AG04450 (cell line): ENCODE data around the gene ABCA7. TPM values are rescaled to one million over a fixed set of nuclear protein-coding genes. Genes with fewer than 3 reads are reported as not detected.

ENCODE experiments used
- CTCF ChIA-PET: fragments of 300-600, 350-600 bp; formaldehyde crosslinking; extraction: SDS; loops from one replicate; lab custom pipeline; 2022; ENCODE audit warnings: antibody characterized with exemption, inconsistent platforms; lab: Charles Lee
- POLR2A ChIA-PET: fragments of 350-600 bp; formaldehyde crosslinking; extraction: SDS; loops from one replicate; lab custom pipeline; 2021; ENCODE audit warnings: antibody characterized with exemption, inconsistent platforms; lab: Yijun Ruan, JAX
- DNase-seq: peaks from one replicate; pipeline ENCODE4 v3.0.0-alpha.2; 2011; ENCODE audit warnings: low read depth, low spot score
- H3K27ac ChIP-seq: one replicate; pipeline ENCODE4 v1.5.1; 2012; ENCODE audit warnings: low read depth, low read length, control low read depth
- H3K27me3 ChIP-seq: one replicate; pipeline ENCODE4 v1.6.0; 2012; ENCODE audit warnings: low read length; ENCODE audit not compliant: control insufficient read depth, insufficient read depth
- H3K4me3 ChIP-seq: 2 replicates; pipeline ENCODE4 v1.5.1; 2011; ENCODE audit warnings: mild to moderate bottlenecking, low read depth, low read length, control low read depth
- H3K9me3 ChIP-seq: 2 replicates; pipeline ENCODE4 v1.5.1; 2012; ENCODE audit warnings: low read length; ENCODE audit not compliant: control insufficient read depth, insufficient read depth
- CTCF ChIP-seq: IDR thresholded peaks from 2 replicates; pipeline ENCODE4 v1.5.1; 2011; ENCODE audit warnings: low read depth, low read length, control low read depth, inconsistent platforms
- polyA plus RNA-seq: library from polyadenylated mRNA; depleted of rRNA; stranded (reverse); fragments of >200 nt; gene quantifications from 2 replicates; pipeline ENCODE4 v1.2.3, GENCODE V29; 2011

The ABCA7 gene
- polyA plus RNA-seq, 1 experiment: 1.6 TPM

DNA sequence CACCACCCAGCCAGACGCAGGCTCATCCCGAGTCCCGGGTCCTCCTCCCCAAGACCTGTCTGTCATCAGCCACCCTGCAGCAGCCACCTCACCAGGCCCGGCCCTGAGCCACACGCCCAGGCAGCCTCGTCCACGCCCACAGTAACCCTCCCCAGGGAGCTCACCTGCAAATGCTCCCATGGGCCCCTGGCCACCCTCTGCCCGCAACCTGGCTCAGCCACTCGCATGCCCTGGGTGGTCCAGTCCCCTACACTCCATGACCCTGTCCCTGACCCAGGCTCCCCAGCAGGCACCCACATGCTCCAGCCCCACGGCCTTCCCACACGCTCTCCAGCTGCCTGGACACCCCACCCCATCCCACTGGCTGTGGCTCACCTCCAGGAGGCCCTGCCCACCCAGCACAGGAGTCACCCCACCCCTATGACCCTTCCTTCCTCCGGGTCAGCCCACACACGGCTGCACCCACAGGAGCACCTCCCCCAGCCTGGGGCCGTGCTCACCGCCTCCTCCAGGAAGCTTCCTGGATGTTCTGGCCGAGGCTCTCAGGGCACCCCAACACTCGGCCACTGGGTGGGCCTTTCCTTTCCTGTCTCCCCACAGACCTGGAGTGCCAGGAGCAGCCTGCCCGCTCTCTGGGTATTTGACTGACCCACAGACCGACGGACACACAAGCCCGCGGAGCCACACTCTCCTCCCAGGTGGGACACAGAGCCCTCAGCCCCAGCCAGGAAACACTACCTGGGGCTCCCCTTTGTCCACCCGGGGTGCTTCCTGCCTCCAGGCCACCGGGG is 22.6 kb upstream of the ABCA7 start:
- no peaks in the 10 kb centered on the region; the same call in 1 of the 2 replicates for H3K9me3 ChIP-seq
- no peaks in the 10 kb centered on the region for H3K27me3 ChIP-seq
- no peak for DNase-seq
- TF ChIP-seq CTCF: no peak
- POLR2A ChIA-PET: interaction anchor here (0.5 to 1.8 kb wide), 5 partner anchors 8 to 22 kb away, joined by 3 to 8 read pairs (median 5); partner anchors contain the start of gene CNN2
- peak overlapping the region; percentile 17 for H3K4me3 ChIP-seq
- CTCF ChIA-PET: interaction anchor here (0.5 to 0.7 kb wide), 2 partner anchors 95 to 228 kb away, joined by 3 to 4 read pairs; no protein-coding TSS in a partner anchor
- H3K27ac ChIP-seq: no peak overlapping the region

- DNase-seq: no peak
- no peak overlapping the region for H3K27ac ChIP-seq
- H3K27me3 ChIP-seq: no peaks in the 10 kb centered on the region
- TF ChIP-seq CTCF: no peak
- ChIA-PET CTCF (interaction anchor here (0.5 to 0.6 kb wide), 2 partner anchors 47 to 95 kb away, joined by 3 to 5 read pairs; no protein-coding TSS in a partner anchor), POLR2A (no interaction called here)
- peak overlapping the region; percentile 2; the same call in 1 of the 2 replicates for H3K4me3 ChIP-seq
- no peaks in the 10 kb centered on the region; the same call in 1 of the 2 replicates for H3K9me3 ChIP-seq
These were observed 22.0 kb upstream of the ABCA7 start for GRCh38 chr19:1017906-1018305.

DNA sequence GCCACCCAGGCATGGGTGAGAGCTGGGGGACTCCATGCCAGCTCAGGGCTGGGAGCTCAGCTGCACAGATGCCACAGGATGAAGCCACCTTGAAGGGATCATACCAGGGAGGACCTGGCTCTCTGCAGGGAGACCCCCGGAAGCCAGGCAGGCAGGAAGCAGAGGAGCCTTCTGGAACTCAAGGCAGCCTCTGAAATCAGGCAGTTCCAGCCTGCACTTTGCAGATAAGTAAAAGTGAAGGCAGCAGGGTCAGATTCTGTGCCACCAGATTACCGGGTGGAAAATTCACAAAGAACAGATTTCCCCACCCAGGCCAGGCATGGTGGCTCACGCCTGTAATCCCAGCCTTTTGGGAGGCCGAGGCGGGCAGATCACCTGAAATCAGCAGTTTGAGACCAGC is 21.5 kb upstream of the ABCA7 start:
- TF ChIP-seq CTCF: no peak
- no peaks in the 10 kb centered on the region for H3K27me3 ChIP-seq
- H3K9me3 ChIP-seq: no peaks in the 10 kb centered on the region; the same call in 1 of the 2 replicates
- H3K4me3 ChIP-seq: peak overlapping the region; percentile 2; the same call in 1 of the 2 replicates
- CTCF ChIA-PET: interaction anchor here (0.5 to 0.6 kb wide), 2 partner anchors 48 to 96 kb away, joined by 3 to 5 read pairs; no protein-coding TSS in a partner anchor
- DNase-seq: no peak
- POLR2A ChIA-PET: interaction anchor here (0.6 to 1.1 kb wide), 3 partner anchors 9 to 20 kb away, joined by 3 to 5 read pairs (median 3); no protein-coding TSS in a partner anchor
- H3K27ac ChIP-seq: no peak overlapping the region

GRCh38 chr19:1018932-1019615 is 20.8 kb upstream of the ABCA7 start:
- no peak for TF ChIP-seq CTCF
- Histone ChIP-seq H3K4me3 (peak overlapping the region; percentile 91), H3K27ac (no peak overlapping the region), H3K27me3 (no peaks in the 10 kb centered on the region), H3K9me3 (no peaks in the 10 kb centered on the region; the same call in 1 of the 2 replicates)
- CTCF ChIA-PET: no interaction called here
- POLR2A ChIA-PET: interaction anchor here (0.6 to 1.4 kb wide), 6 partner anchors 10 to 137 kb away, joined by 3 to 5 read pairs (median 4); partner anchors contain the start of gene GPX4
- no peak for DNase-seq
